Measurements from ENCODE around the gene INPP5A.
"Not testable (repeated sequence)": the region's sequence is repeated elsewhere in the genome, so short reads cannot be mapped to it uniquely, and the experiment has no call there.

INPP5A gene

GRCh38 chr10:132738454-132739224, 201.1 kb downstream of the INPP5A start:
- DNase-seq, result no peak
- no peaks in the 10 kb centered on the region for H3K27me3 ChIP-seq (replicated peaks; ENCODE audit: control insufficient read depth, insufficient read depth, low read length, poor library complexity, severe bottlenecking)
- no peaks in the 10 kb centered on the region for H3K9me3 ChIP-seq (ENCODE audit: control insufficient read depth, low read length)
- H3K36me3 ChIP-seq (ENCODE audit: control insufficient read depth, insufficient read depth, low read length), result no peaks in the 10 kb centered on the region
- H3K4me3 ChIP-seq (ENCODE audit: insufficient read depth, low read depth, low read length, poor library complexity, severe bottlenecking), result no peak overlapping the region
- no peak overlapping the region for H3K27ac ChIP-seq (ENCODE audit: insufficient read depth, low read length, poor library complexity, severe bottlenecking)
- no peaks in the 10 kb centered on the region for H3K4me1 ChIP-seq (ENCODE audit: control insufficient read depth, insufficient read depth, low read length, poor library complexity, severe bottlenecking)

DNA sequence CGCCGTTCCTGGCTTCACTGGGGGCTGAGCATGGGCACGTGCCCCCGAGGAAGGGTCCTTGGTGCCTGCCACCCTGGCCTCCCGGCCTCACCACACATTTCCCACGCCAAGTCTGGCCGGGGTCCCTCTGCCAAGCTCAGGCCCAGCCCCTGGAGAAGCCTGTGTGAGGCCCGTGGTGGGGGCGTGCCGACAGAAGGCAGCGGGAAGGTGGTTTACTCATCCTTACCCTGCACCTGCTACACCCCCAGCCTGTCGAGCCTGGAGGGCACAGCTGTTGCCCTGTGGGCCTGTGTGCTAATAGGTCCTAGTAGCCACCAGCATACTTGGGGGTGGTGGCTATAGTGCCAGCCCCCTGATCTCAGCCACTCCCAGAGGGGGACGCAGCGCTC, 201.6 kb downstream of the INPP5A start:
- Histone ChIP-seq H3K4me3 (ENCODE audit: insufficient read depth, low read depth, low read length, poor library complexity, severe bottlenecking) (no peak overlapping the region), H3K36me3 (ENCODE audit: control insufficient read depth, insufficient read depth, low read length) (no peaks in the 10 kb centered on the region), H3K27me3 (replicated peaks; ENCODE audit: control insufficient read depth, insufficient read depth, low read length, poor library complexity, severe bottlenecking) (no peaks in the 10 kb centered on the region), H3K4me1 (ENCODE audit: control insufficient read depth, insufficient read depth, low read length, poor library complexity, severe bottlenecking) (no peaks in the 10 kb centered on the region), H3K27ac (ENCODE audit: insufficient read depth, low read length, poor library complexity, severe bottlenecking) (no peak overlapping the region), H3K9me3 (ENCODE audit: control insufficient read depth, low read length) (no peaks in the 10 kb centered on the region)
- DNase-seq, result no peak

DNA sequence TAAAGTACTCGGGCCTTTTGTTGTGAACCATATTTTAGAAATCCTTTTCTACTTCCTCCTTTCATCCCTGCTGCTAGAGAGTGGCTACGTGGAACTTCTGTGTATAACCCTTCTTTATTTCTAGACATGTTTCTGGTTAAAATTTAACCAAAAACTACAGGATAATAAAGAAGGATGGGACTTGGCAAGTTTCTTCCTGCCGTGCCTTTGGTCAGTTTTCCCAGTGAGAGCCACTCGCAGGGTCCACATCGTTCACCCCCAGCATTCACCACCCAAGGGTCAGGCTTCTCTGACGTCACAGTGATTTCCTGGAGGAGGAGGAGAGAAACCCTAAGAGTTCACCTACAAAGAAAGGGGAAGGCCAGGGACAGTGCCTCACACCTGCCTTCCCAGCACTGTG, 203.0 kb downstream of the INPP5A start:
- Histone ChIP-seq H3K9me3 (ENCODE audit: control insufficient read depth, low read length) (no peaks in the 10 kb centered on the region), H3K27me3 (replicated peaks; ENCODE audit: control insufficient read depth, insufficient read depth, low read length, poor library complexity, severe bottlenecking) (no peaks in the 10 kb centered on the region), H3K4me1 (ENCODE audit: control insufficient read depth, insufficient read depth, low read length, poor library complexity, severe bottlenecking) (no peaks in the 10 kb centered on the region), H3K27ac (ENCODE audit: insufficient read depth, low read length, poor library complexity, severe bottlenecking) (no peak overlapping the region), H3K36me3 (ENCODE audit: control insufficient read depth, insufficient read depth, low read length) (no peaks in the 10 kb centered on the region), H3K4me3 (ENCODE audit: insufficient read depth, low read depth, low read length, poor library complexity, severe bottlenecking) (no peak overlapping the region)
- DNase-seq, result no peak

DNA sequence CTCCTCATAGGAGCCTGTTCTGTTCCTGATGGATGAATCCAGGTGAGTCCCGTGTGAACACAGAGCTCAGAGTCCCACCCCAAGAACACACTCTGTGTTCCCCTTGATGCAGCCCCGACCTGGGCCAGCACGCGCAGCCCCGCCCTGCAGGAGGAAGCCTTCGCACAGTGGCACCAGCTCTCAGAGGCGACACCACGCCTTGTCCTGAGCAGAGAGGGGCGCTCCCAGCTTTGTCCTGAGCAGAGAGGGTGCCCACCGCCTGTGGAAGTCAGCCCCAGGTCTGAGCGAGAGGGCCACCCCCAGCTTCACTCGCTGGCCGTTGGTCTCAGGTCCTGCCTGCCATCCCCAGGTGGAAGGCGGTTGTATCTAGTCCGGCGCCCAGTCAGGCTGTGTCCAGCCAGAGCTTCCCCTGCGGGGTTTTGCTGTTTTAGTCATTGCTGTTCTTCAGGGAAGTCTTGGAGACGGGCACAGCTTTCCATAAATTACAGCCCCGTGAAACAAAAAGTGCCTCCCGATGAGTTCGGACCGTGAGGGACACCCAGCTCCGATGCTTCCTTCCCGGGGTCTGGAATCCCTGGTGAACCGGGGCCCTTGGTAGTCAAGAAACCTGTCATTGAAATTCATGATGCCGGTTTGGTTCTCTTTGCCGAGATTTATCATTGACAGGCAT, 204.7 kb downstream of the INPP5A start:
- Histone ChIP-seq H3K4me3 (ENCODE audit: insufficient read depth, low read depth, low read length, poor library complexity, severe bottlenecking) (no peak overlapping the region), H3K27me3 (replicated peaks; ENCODE audit: control insufficient read depth, insufficient read depth, low read length, poor library complexity, severe bottlenecking) (no peaks in the 10 kb centered on the region), H3K4me1 (ENCODE audit: control insufficient read depth, insufficient read depth, low read length, poor library complexity, severe bottlenecking) (no peaks in the 10 kb centered on the region), H3K36me3 (ENCODE audit: control insufficient read depth, insufficient read depth, low read length) (no peaks in the 10 kb centered on the region), H3K9me3 (ENCODE audit: control insufficient read depth, low read length) (no peaks in the 10 kb centered on the region), H3K27ac (ENCODE audit: insufficient read depth, low read length, poor library complexity, severe bottlenecking) (no peak overlapping the region)
- DNase-seq, result no peak

DNA sequence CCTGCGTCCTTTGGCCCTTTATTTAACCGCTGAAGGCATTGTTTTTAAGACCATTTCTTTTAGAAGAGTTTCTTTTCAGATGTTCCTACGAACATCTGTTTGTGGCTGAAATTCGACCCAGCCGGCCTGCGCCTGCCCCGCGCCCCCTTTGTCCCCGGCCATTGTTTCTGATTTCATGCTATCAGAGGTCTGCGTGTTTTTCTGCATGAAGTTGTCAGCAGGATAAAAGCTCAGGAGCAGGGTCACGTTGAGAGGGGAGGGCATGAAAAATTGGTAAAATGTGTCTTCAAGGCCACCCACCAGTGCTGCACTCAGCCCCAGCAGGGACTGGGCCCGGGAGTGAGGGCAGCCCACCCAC, 205.2 kb downstream of the INPP5A start:
- DNase-seq, result no peak
- Histone ChIP-seq H3K4me3 (ENCODE audit: insufficient read depth, low read depth, low read length, poor library complexity, severe bottlenecking) (no peak overlapping the region), H3K4me1 (ENCODE audit: control insufficient read depth, insufficient read depth, low read length, poor library complexity, severe bottlenecking) (no peaks in the 10 kb centered on the region), H3K27me3 (replicated peaks; ENCODE audit: control insufficient read depth, insufficient read depth, low read length, poor library complexity, severe bottlenecking) (no peaks in the 10 kb centered on the region), H3K27ac (ENCODE audit: insufficient read depth, low read length, poor library complexity, severe bottlenecking) (no peak overlapping the region), H3K9me3 (ENCODE audit: control insufficient read depth, low read length) (no peaks in the 10 kb centered on the region), H3K36me3 (ENCODE audit: control insufficient read depth, insufficient read depth, low read length) (no peaks in the 10 kb centered on the region)

DNA sequence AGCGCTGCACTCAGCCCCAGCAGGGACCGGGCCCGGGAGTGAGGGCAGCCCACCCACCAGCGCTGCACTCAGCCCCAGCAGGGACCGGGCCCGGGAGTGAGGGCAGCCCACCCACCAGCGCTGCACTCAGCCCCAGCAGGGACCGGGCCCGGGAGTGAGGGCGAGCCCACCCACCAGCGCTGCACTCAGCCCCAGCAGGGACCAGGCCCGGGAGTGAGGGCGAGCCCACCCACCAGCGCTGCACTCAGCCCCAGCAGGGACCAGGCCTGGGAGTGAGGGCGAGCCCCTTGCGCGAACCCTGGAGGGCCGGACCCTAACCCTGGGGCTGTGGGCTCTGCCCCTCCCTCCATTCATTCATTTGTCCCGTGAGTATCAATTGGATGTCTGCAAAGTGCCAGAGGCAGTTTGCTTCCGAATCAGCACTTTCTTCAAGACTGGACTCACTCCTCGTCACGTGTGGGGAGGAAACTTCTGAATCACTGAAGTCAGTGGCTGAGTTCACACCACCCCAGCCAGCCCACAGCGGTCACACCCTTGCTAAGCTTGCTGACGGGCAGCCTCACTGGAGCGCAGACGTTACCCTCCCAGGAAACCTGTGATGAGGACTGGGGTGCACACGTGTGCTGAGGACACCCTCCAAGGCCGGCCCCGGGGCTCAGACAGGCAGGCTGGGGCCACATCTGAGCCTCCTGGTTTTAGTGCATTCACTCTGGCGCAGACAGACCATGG, 205.8 kb downstream of the INPP5A start:
- H3K4me1 ChIP-seq (ENCODE audit: control insufficient read depth, insufficient read depth, low read length, poor library complexity, severe bottlenecking); H3K36me3 ChIP-seq (ENCODE audit: control insufficient read depth, insufficient read depth, low read length); DNase-seq; H3K27ac ChIP-seq (ENCODE audit: insufficient read depth, low read length, poor library complexity, severe bottlenecking); H3K9me3 ChIP-seq (ENCODE audit: control insufficient read depth, low read length); H3K4me3 ChIP-seq (ENCODE audit: insufficient read depth, low read depth, low read length, poor library complexity, severe bottlenecking); H3K27me3 ChIP-seq (replicated peaks; ENCODE audit: control insufficient read depth, insufficient read depth, low read length, poor library complexity, severe bottlenecking): not testable (repeated sequence)

DNA sequence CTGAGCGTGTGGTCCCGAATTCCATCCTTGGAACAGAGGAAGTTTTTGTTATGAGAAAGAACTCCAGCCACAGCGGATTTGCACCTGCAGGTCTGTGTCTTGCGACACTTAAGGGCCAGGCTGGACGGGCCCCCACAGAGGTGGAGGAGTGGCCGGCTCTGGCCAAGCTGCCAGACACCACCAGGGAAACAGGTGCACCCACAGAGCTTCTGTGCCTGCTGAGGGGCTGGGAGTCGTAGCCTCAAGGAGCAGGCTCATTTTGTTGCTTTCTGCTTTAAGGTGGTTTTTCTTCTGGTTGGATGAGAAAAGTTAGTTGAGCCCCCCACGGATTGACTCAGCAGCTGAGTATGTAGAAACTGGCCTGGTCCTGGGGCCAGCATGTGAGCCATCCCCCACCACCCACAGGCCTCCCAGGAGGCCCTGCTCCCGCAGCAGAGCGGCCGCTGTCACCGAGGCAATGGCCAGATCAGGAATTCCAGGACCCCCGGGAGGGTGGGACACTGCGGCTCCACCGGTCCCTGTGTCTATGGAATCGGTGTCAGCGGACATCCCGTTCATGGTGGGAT, 206.4 kb downstream of the INPP5A start:
- no peaks in the 10 kb centered on the region for H3K4me1 ChIP-seq (ENCODE audit: control insufficient read depth, insufficient read depth, low read length, poor library complexity, severe bottlenecking)
- no peaks in the 10 kb centered on the region for H3K27me3 ChIP-seq (replicated peaks; ENCODE audit: control insufficient read depth, insufficient read depth, low read length, poor library complexity, severe bottlenecking)
- no peak overlapping the region for H3K4me3 ChIP-seq (ENCODE audit: insufficient read depth, low read depth, low read length, poor library complexity, severe bottlenecking)
- no peaks in the 10 kb centered on the region for H3K36me3 ChIP-seq (ENCODE audit: control insufficient read depth, insufficient read depth, low read length)
- DNase-seq, result no peak
- no peaks in the 10 kb centered on the region for H3K9me3 ChIP-seq (ENCODE audit: control insufficient read depth, low read length)
- H3K27ac ChIP-seq (ENCODE audit: insufficient read depth, low read length, poor library complexity, severe bottlenecking), result no peak overlapping the region

- H3K36me3 ChIP-seq (ENCODE audit: control insufficient read depth, insufficient read depth, low read length), result peaks cover 1% of the 10 kb centered on the region
- H3K27ac ChIP-seq (ENCODE audit: insufficient read depth, low read length, poor library complexity, severe bottlenecking), result no peak overlapping the region
These were observed 207.3 kb downstream of the INPP5A start for GRCh38 chr10:132744839-132745238.

DNA sequence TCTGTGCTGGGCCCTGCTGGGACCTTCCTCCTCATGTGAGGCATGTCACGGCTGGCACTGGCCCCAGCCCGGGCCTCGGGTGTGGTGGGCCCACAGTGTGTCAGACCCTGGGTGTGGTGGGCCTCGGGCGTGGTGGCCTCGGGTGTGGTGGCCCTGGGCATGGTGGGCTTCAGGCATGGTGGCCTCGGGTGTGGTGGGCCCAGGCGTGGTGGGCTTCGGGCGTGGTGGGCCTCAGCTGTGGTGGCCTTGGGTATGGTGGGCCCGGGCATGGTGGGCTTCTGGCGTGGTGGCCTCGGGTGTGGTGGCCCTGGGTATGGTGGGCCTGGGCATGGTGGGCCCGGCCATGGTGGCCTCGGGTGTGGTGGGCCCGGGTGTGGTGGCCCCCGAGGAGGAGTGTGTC, 207.9 kb downstream of the INPP5A start:
- DNase-seq, result no peak
- no peak overlapping the region for H3K27ac ChIP-seq (ENCODE audit: insufficient read depth, low read length, poor library complexity, severe bottlenecking)
- H3K9me3 ChIP-seq (ENCODE audit: control insufficient read depth, low read length), result no peaks in the 10 kb centered on the region
- H3K36me3 ChIP-seq (ENCODE audit: control insufficient read depth, insufficient read depth, low read length), result peaks cover 4% of the 10 kb centered on the region
- H3K27me3 ChIP-seq (replicated peaks; ENCODE audit: control insufficient read depth, insufficient read depth, low read length, poor library complexity, severe bottlenecking), result no peaks in the 10 kb centered on the region
- H3K4me3 ChIP-seq (ENCODE audit: insufficient read depth, low read depth, low read length, poor library complexity, severe bottlenecking), result no peak overlapping the region
- no peaks in the 10 kb centered on the region for H3K4me1 ChIP-seq (ENCODE audit: control insufficient read depth, insufficient read depth, low read length, poor library complexity, severe bottlenecking)

More at GRCh38 chr10:132744839-132745238, 207.3 kb downstream of the INPP5A start:
- no peaks in the 10 kb centered on the region for H3K9me3 ChIP-seq (ENCODE audit: control insufficient read depth, low read length)
- no peaks in the 10 kb centered on the region for H3K4me1 ChIP-seq (ENCODE audit: control insufficient read depth, insufficient read depth, low read length, poor library complexity, severe bottlenecking)
- no peak overlapping the region for H3K4me3 ChIP-seq (ENCODE audit: insufficient read depth, low read depth, low read length, poor library complexity, severe bottlenecking)
- DNase-seq, result no peak
- H3K27me3 ChIP-seq (replicated peaks; ENCODE audit: control insufficient read depth, insufficient read depth, low read length, poor library complexity, severe bottlenecking), result no peaks in the 10 kb centered on the region

GRCh38 chr10:132745971-132746370, 208.4 kb downstream of the INPP5A start:
- peaks cover 4% of the 10 kb centered on the region for H3K36me3 ChIP-seq (ENCODE audit: control insufficient read depth, insufficient read depth, low read length)
- no peak for DNase-seq
- H3K27ac ChIP-seq (ENCODE audit: insufficient read depth, low read length, poor library complexity, severe bottlenecking), result no peak overlapping the region
- no peaks in the 10 kb centered on the region for H3K27me3 ChIP-seq (replicated peaks; ENCODE audit: control insufficient read depth, insufficient read depth, low read length, poor library complexity, severe bottlenecking)
- H3K4me3 ChIP-seq (ENCODE audit: insufficient read depth, low read depth, low read length, poor library complexity, severe bottlenecking), result no peak overlapping the region
- H3K9me3 ChIP-seq (ENCODE audit: control insufficient read depth, low read length), result no peaks in the 10 kb centered on the region
- H3K4me1 ChIP-seq (ENCODE audit: control insufficient read depth, insufficient read depth, low read length, poor library complexity, severe bottlenecking), result no peaks in the 10 kb centered on the region
